ENCODE data around the gene TBC1D1.

DNA sequence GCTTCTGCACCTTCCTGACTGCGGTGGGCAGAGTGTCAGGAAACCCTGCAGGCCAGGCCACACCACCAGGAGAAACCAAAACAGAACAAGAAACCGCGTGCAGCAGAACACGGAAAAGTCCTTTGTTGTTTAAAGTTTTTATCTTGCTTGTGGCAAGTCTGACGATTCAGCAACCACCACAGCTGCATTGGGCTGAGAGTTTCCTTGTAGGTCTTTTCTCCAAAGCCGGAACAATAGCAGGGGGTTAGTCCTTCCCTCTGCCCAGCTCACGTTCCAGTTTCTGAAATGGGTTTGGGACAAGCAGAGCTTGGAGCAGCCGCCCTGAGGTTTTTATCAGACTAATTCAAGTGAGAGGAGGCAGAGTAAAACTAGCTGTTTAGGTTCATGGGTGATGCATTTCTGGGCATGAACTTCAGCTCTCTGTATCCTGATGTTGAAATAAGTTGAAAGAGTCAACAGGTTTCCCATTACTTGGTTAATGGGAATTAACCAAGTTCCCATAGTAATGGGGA is 286.2 kb downstream of the TBC1D1 start:
- TF ChIP-seq ZNF70 (CRISPR knock-in tag; IDR thresholded peaks at IDR 0.05) (no peak), ZFP3 (CRISPR knock-in tag; IDR thresholded peaks at IDR 0.05) (no peak), PATZ1 (CRISPR knock-in tag; IDR thresholded peaks at IDR 0.05; ENCODE audit: borderline replicate concordance) (no peak), RARB (CRISPR knock-in tag; IDR thresholded peaks at IDR 0.05) (no peak), ZNF565 (CRISPR knock-in tag; conservative IDR thresholded peaks at IDR 0.05; ENCODE audit: low read depth) (no peak)
